ENCODE results near the gene LRP1-AS.

Gene LRP1-AS

DNA sequence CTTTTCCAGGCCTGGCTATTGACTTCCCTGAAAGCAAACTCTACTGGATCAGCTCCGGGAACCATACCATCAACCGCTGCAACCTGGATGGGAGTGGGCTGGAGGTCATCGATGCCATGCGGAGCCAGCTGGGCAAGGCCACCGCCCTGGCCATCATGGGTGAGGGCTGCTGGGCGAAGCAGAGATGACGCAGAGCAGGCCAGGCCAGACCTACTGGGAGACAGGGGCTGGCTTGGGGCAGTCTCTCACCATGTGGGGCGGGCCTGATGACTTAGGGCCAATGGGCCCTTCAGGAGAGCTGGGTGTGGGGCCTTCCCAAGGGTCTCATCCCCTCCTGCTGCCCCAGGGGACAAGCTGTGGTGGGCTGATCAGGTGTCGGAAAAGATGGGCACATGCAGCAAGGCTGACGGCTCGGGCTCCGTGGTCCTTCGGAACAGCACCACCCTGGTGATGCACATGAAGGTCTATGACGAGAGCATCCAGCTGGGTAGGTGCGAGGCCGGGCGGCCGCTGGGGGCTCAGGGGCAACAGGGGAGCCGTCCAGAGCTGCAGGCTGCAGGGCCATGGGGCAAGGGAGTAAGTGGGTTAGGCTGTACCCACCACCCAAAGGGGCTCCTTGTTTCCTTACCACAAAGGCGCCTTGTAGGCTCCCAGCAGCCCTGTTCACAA lies 33.0 kb upstream of the LRP1-AS start:
- no peak for DNase-seq (ENCODE audit: low read depth in 1 of 2, low spot score in 1 of 2)

GRCh38 chr12:57179331-57180086 lies 32.1 kb upstream of the LRP1-AS start:
- no peak for DNase-seq (ENCODE audit: low read depth in 1 of 2, low spot score in 1 of 2)

- no peak for DNase-seq (ENCODE audit: low read depth in 1 of 2, low spot score in 1 of 2)
These were observed 30.8 kb upstream of the LRP1-AS start for GRCh38 chr12:57178213-57178612.

GRCh38 chr12:57177354-57177753 lies 29.9 kb upstream of the LRP1-AS start:
- DNase-seq (ENCODE audit: low read depth in 1 of 2, low spot score in 1 of 2): no peak

- DNase-seq (ENCODE audit: low read depth in 1 of 2, low spot score in 1 of 2): no peak
These were observed 29.4 kb upstream of the LRP1-AS start for GRCh38 chr12:57176846-57177245.

DNA sequence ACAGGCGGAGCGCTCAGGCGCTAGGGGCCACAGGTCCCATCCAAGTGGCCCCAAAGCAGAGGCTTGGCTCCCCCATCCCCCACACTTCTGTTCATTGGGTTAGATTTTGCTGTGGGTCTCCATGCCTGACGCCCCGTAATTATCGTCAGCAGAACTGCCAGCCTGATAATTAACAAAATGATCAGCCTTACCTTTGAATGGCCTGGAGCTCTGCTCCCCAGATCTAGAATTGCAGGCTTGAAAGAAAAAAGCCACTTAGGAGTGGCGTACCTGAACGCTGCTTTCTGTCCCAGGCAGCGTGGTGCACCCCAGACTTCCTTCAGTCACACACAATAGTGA lies 28.7 kb upstream of the LRP1-AS start:
- DNase-seq (ENCODE audit: low read depth in 1 of 2, low spot score in 1 of 2): no peak

- DNase-seq (ENCODE audit: low read depth in 1 of 2, low spot score in 1 of 2): peak in 1 of 2 donors; percentile 13
These were observed 28.2 kb upstream of the LRP1-AS start for GRCh38 chr12:57175428-57176138.

DNA sequence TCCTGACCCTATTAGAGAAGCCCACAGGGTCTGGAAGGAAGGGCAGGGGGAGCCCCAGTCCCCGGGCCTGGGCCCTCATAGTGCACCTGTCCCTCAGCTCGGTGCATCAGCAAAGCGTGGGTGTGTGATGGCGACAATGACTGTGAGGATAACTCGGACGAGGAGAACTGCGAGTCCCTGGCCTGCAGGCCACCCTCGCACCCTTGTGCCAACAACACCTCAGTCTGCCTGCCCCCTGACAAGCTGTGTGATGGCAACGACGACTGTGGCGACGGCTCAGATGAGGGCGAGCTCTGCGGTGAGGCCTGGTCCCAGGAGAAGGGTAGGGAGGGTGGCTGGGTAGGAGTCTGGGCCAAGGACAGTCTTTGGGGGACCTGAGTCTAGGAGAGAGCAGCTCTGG lies 26.3 kb upstream of the LRP1-AS start:
- DNase-seq (ENCODE audit: low read depth in 1 of 2, low spot score in 1 of 2): no peak

DNA sequence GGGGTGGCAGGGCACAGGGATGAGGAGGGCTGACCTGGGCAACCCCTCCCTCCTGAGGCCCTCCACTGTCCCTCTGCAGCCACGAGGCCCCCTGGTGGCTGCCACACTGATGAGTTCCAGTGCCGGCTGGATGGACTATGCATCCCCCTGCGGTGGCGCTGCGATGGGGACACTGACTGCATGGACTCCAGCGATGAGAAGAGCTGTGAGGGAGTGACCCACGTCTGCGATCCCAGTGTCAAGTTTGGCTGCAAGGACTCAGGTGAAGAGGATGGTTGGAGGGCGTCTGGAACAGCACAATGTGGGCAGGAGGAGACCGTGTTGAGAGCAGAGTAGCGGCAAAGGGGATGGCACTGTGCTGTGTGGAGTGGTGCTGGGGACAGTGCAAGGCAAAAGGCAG lies 25.7 kb upstream of the LRP1-AS start:
- DNase-seq (ENCODE audit: low read depth in 1 of 2, low spot score in 1 of 2): no peak

- no peak for DNase-seq (ENCODE audit: low read depth in 1 of 2, low spot score in 1 of 2)
These were observed 24.2 kb upstream of the LRP1-AS start for GRCh38 chr12:57171668-57172067.

DNA sequence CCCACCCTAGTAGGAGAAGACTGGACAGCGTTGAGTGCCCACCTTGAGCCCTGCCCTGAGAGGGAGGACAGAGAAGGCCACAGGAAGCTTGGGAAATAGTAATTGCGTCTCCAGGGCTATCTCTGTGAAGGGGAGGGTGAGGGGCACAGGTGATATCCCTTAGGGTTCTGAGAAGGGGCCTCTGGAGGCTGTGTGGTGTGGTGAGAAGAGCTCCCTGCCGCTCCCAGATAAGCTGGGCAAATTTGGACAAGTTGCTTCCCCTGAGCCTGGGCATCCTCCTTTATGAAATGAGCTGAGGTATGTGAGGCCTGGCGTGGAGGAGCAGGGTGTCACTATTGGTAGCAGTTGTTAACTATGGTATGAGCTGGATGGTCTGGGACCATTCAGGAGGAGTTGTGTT lies 23.5 kb upstream of the LRP1-AS start:
- no peak for DNase-seq (ENCODE audit: low read depth in 1 of 2, low spot score in 1 of 2)

- DNase-seq (ENCODE audit: low read depth in 1 of 2, low spot score in 1 of 2): no peak
These were observed 23.0 kb upstream of the LRP1-AS start for GRCh38 chr12:57170408-57170807.

DNA sequence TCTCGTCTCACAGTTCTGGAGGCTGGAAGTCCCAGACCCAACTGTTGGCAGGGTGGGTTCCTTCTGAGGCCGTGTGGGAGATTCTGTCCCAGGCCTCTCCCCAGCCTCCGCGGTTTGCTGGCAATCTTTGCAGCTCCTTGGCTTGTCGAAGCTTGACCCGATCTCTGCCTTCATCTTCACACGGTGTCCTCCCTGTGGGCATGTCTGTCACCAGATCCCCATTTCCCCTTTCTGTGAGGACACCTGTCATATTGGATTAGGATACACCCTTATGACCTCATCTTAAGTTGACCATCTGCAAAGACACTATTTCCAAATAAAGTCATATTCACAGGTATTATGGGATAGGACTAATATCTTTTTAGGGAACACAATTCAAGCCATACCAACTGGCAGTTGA lies 22.6 kb upstream of the LRP1-AS start:
- DNase-seq (ENCODE audit: low read depth in 1 of 2, low spot score in 1 of 2): no peak

DNA sequence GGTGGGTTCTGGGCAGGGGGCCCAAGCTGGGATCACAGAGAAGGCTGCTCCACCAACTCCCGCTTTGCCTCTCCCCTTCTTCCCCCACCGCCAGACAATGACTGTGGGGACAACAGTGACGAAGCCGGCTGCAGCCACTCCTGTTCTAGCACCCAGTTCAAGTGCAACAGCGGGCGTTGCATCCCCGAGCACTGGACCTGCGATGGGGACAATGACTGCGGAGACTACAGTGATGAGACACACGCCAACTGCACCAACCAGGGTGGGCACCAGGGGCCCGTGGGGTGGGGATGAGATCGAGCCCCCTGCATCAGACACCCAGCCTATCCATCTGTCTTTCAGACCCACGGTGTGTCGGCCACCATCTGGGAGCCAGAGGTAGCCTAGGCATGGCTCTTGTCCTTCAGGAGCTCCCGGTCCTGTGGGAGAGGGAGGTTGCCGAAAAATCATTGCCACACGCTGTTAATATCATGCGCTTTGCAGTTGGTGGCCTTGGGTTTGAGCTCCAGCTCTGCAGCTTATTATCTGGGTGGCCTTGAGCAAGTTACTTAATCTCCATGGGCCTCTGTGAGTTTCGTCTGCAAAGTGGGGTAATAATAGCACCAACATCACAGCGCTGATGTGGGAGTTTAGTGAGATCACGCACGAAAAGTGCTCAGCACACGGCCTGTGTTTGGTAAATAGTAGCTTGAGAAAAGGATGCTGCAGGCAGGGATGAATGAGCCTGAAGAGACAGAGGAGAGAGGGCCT lies 21.8 kb upstream of the LRP1-AS start:
- no peak for DNase-seq (ENCODE audit: low read depth in 1 of 2, low spot score in 1 of 2)

GRCh38 chr12:57168058-57168457 lies 20.6 kb upstream of the LRP1-AS start:
- no peak for DNase-seq (ENCODE audit: low read depth in 1 of 2, low spot score in 1 of 2)

DNA sequence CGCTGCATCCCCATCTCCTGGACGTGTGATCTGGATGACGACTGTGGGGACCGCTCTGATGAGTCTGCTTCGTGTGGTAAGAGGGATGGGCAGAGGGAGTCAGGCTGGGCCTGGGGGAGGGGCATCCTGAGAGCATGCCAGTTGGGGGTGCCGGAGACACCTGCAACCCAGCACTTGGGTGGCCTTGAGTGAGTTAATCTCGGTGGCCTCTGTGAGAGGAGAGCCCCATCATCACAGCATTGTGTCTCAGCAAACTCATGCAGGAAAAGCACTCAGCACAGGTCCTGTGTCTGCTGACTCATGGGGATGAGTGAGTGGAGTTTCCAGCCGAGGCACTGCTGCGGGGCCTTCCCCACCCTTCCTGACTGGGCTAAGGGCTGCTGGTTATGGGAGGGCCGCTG lies 19.6 kb upstream of the LRP1-AS start:
- peak in 1 of 2 donors; percentile 46 for DNase-seq (ENCODE audit: low read depth in 1 of 2, low spot score in 1 of 2)

- no peak for DNase-seq (ENCODE audit: low read depth in 1 of 2, low spot score in 1 of 2)
These were observed 18.3 kb upstream of the LRP1-AS start for GRCh38 chr12:57165741-57166140.

- no peak for DNase-seq (ENCODE audit: low read depth in 1 of 2, low spot score in 1 of 2)
These were observed 17.7 kb upstream of the LRP1-AS start for GRCh38 chr12:57164966-57165625.

- DNase-seq (ENCODE audit: low read depth in 1 of 2, low spot score in 1 of 2): no peak
These were observed 17.0 kb upstream of the LRP1-AS start for GRCh38 chr12:57164454-57164853.

GRCh38 chr12:57162553-57163125 lies 15.2 kb upstream of the LRP1-AS start:
- no peak for DNase-seq (ENCODE audit: low read depth in 1 of 2, low spot score in 1 of 2)

DNA sequence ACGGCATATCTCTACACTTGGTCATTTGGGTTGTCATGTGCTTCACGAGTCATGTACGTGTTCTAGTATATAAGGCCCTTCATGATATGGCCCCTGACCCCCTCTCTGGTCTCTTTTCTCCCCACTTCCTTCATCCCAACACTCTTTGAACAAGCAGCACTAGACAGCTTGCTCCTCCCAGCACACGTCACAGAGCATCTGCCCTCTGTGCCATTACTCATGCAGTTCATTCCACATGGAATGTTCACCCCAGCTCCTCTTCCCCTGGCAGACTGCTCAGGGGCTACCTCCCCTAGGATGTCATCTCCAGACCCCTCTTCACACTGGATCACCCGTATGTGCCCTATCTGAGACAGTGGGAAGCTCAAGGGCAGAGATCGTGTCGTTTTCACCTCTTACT lies 14.1 kb upstream of the LRP1-AS start:
- DNase-seq (ENCODE audit: low read depth in 1 of 2, low spot score in 1 of 2): no peak

All from activated CD4-positive, alpha-beta T cell treated with anti-CD3 and anti-CD28 coated beads, Interleukin-2, amount 50 U/mL, for 24 hours (primary cell).